NCI-H2029 treated with DMSO at 0.1 percent for 48 hours (cell line): ENCODE results near the gene SERPINE2.

ENCODE experiments used
- DNase-seq: peaks from one replicate; lab custom pipeline; 2025; lab: John Stamatoyannopoulos, UW

SERPINE2 gene, protein sequence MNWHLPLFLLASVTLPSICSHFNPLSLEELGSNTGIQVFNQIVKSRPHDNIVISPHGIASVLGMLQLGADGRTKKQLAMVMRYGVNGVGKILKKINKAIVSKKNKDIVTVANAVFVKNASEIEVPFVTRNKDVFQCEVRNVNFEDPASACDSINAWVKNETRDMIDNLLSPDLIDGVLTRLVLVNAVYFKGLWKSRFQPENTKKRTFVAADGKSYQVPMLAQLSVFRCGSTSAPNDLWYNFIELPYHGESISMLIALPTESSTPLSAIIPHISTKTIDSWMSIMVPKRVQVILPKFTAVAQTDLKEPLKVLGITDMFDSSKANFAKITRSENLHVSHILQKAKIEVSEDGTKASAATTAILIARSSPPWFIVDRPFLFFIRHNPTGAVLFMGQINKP

DNA sequence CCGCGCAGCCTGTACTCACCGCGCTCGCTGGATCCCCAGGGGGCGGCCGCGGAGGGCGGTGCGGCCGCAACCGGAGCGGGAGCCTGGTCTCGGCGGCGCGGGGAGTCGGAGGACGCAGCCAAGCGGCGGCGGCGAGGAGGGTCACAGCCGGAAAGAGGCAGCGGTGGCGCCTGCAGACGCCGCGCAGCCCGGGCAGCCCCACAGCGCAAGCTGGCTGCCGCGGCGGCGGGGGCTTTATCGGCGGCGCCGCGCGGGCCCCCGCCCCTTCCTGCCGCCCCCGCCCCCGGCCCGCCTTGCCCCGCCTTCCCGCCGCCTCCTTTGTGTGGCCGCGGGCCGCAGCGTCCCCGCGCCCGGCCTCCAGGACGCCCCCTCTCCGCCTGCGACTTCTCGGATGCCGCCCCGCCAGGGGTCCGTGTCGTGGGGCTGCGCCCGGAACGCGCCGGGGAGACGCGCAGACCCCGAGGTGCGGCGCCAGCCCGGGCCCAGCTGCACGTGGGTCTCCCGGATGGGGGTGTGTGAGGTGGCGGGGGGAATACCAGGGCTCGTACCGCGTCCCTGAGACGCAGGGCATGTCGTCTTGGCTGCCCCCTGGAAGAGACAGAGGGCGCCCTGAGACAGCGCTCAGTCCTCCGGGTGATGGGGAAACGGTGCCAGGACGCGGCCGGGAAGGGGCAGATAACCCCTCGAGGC lies at the start of gene SERPINE2:
SERPINE2 (minus strand) TSS at position 207 of the 690 bp plus-strand sequence. CDS start 37,386 bp downstream, outside the sequence.
- no peak for DNase-seq

DNA sequence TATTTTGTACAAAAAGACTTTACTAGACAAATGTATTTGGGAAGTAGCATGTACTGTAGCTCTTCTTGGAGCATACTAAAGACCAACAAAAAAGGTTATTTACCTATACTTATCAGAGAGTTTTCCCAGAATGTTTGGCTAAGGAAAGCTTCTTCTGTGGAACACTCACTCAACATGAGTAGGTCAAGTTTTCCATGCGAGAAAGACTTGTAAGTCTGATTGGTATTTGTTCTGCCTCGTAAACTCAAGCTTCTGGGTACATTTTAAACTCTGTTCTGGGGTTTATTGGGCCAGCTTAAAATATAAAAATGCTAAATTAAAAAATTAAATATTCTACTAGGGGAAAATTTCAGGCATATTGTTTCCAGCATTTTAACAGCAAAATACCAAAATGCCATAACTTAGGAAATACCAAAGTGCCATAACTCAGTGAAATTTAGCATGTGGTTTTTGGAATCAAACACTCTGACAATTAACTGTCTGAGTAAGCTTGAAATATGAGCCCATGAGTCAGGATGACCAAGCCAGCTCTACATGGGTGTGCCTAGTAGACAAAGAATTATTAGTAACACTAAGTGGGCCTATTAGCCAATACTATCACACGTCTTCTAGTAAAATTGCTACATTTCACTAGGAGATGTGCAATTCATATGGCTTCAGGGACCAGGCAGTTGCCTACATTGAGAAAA lies 47.3 kb upstream of the SERPINE2 start:
- DNase-seq: no peak

DNA sequence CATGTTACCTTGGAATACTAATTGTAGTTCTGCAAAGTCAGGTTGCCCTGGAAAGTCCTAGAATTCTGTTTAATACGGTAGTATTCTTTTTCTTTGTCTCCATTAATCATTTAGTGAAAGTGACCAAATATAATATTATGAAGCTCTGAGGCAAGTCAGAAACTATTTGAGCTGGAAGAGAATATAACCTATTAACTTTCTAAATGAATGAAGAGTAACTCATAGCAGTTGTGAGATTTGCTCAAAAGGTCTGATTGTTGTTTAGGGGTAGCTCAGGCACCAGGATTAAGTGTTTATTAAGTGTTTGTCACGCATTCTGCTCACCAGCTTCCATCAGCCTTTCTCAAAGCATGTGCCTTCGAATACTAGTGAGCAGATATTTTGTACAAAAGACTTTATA lies 46.7 kb upstream of the SERPINE2 start:
- DNase-seq: no peak

DNA sequence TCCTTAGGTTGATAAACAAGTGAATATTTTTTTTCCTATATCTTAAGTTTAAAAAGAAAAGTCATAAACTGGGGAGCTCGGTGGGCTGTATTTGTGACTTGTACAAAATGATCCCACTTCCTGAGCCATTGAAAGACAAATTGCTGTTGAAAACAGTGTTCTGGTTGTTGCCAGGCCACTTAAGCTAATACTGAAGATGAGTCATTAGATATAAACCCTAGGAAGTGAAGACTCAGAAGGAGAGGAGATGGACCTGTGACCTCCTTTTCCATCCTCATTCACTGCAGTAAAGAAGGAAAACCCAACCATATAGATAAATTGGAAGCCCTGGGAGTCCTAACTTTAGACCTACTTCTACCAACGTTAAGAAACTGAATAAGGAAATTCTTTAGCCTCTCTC lies 46.2 kb upstream of the SERPINE2 start:
- no peak for DNase-seq

DNA sequence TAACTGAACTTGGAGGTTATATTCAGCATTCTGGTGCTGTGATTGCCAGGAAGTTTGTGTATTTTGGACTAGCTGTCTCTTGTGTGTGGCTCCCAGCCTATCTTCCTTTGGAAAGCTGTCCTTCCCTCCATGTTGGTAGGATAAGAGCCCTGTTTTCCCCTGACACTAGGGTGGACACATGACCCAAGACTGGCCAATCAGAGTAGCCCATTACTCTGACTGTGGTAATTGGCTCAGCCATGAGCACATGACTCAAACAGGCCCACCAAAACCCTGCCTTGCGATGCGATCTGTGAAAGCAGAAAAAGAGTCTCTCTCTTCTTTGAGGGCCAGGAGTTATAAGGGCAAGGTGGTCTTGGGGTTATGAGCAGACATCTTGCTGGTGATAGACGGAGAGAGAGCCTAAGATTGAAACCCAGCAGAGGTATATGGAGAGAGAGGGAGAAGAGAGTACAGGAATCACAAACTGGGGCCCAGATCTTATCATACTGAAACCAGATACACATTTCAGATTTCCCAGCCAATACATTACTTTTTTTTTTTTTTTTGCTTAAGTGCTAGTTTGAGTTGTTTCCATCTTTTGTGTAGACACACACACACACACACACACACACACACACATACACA lies 45.3 kb upstream of the SERPINE2 start:
- no peak for DNase-seq

DNA sequence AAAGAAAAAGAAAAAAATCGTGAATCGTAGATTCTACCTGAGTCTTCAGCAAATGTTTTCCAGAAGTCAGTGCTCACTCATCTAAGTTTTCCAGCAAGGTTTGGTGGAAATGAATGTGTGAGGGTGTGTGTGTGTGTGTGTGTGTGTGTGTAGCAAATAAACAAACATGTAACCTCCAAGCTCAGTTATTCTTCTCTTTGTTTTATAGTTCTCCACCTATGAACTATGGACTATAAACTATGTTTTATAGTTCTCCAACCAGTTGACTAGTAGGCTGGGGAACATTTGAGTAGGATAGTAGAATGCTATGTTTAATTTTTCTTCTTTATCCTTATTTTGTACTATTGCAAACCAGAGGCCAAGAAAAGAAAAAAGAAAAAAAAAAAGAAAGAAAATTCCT lies 44.6 kb upstream of the SERPINE2 start:
- no peak for DNase-seq

DNA sequence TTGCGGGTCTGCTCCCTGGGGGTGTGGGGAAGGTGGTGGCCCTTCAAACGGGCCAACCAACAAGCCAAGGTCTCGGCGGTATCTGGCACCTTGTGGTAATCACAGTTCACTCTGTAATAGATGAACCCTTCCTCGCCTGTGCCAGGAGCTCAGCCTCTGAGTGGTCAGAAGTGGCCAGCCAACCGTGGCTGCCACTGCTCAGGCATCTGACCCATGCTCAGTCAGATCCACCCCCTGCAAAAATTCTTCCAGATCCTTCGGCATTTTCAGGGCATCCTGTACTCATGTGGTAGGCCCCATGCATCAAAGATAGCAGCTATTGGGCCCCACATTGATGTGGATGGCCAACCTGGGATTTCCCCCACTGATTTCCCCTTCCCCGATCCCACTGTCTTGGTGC lies 39.6 kb upstream of the SERPINE2 start:
- DNase-seq: no peak

DNA sequence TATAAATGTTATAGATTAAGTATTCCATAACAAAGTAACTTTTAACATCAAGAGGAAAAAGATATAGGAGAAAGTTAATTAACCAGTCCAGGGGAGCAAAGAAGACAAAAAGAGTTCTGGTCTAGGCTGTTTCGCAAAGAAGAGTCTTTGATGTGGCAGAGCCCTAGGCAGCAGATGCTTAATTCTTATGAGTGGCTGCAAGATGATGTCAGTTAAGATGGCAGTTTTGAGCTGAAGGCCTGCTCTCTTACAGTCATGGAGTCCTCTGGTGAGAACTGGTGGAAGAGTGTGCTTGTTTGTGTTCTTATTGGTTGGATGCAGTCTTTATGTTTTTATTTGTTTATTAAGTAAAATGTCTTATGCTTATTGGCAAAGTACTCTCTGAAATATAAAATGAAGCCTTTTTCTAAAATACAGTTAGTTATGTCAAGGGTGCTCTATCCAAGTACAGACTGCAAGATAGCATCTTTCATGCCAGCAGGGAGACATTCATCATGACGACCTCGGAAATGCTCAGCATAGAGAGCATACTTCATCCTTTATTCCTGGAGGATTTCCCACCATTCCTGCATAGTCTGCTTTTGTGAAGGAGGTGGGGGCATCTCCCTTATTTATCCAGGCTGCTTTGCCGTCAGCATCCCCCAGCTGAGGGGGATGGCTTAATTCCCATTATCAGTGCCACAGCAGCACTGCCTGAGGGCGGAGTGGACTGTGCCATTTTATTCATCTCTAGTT lies 38.9 kb upstream of the SERPINE2 start:
- DNase-seq: no peak

DNA sequence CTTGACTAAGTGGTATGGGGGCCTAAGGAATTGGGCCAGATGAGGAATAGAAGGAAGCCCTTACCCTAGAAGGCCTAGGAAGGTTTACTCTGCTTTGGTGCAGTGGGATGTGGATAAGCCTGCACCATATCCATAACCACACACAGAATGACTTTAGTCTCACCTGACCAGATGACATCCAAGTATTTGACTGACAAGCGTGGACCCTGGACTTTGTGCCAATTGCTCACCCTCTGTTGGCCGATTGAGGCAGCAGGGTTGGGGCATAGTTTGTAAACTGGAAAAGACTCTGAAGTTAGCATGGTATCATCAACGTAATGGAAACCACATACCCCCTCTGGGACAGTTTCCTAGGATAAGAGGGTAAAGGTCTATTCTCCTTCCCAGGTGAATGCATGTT lies 36.5 kb upstream of the SERPINE2 start:
- DNase-seq: no peak

DNA sequence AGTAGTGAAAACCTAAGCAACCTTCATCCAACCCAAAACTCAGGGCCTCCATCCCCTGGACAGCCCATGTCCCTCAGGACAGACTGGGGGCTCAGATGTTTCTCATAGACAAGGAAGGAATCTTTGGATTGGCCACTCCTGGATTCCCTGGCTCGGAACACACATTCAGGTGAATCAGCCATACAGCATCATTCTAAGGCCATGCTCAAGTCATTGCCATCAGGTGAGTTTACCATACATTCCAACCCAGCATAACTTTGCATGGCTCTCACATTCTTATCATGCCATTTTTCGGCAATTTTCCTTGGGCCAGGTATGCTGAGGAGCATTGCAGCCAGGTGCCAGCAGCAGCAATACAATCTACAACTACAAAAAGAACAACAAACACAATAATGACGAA lies 34.6 kb upstream of the SERPINE2 start:
- no peak for DNase-seq

DNA sequence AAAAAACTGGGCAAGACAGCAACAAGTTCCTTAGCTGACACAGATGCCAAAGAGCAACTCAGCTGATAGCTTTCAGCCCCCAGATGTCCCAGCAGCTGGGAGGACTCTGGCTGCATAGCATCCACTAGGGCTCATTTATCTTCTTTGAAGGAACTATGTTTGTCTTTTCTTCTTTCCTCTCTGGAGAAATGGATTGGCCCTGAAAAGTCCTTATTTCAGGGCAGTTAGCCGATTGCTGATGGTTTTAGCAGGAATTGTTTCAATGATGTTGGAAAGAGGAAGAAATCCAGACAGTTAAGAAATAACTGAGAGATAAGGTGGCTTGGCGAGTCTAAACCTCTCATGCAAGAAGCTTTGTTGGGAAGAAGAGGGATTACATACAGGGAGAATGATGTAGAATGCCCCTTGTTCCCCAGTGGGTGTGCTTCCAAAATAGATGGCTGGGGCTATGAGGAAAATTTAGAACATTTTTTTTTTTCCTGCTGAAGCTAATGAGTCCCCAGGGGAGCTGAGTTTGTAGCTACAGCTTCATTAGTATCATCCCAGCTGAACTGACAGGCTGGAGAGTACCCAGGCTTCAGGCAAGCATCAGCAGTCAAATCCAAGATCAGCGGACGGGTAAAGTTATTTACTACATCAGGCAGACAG lies 33.6 kb upstream of the SERPINE2 start:
- no peak for DNase-seq

DNA sequence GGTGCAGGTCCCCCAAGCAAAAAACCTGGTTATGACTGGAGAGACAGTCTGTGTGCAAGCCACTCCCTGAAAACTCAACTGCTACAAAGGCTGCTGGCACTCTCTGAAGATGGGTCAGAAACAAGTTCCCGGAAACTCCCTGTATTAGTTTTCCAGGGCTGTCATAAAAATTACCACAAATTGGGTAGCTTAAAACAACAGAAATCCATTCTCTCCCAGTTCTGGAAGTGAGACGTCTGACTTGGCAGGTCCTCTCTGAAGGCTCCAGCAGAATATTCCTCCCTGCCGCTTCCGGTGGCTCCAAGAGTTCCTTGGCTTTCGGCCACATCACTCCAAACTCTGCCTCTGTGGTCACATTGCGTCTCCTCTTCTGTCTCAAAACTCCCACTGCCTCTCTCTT lies 30.1 kb upstream of the SERPINE2 start:
- DNase-seq: no peak

DNA sequence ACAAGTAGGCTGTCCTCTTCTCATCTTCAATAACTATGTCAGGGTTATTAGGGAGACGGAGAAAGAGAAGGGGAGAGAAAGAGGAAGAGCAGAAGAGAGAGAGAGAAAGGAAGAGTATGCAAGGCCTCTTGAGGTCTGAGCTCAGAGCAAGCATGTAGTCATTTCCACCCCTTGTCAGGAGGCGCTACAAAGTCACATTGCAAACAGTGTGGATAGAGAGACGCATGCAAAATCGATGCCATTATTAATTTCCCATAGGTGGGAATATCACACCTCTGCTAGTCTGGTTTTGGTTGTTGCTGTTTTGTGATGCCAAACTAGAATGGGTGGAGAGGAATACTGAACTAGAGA lies 24.2 kb upstream of the SERPINE2 start:
- no peak for DNase-seq

DNA sequence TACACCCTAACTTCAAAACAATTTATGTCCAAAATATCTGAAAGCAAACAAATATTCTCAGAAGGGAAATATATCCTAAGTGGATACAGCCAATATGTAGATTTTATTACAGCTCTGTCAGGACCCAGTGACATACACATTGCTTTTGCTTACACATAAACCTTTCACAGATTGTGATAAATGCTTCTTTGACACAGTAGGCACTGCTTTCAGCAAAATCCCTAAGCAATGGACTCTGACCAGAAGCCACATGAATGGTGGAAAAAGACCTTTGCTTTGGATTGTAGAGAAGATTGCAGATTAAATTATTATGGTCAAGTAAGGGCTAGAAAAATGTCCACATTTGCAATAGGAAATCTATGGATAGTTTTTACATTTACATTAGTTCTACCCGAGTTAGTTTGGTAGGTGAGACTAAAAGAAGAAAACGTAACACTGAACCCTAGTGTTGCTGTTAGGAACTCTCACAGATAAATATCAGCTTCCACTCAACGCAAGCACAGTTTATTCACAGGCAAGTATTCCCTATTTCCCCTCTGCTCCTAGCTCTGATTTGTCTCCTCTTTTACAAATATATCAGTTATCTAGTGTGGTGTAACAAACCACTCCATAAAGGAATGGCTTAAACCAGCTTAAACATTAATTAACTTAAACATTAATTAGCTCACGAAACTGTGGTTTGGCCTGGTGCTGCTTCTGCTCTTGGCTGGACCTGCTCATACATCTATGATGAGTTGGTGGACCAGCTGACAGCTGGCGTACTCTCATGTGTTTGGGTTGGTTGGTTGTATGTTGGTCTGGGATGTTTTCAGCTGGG lies 23.6 kb upstream of the SERPINE2 start:
- no peak for DNase-seq

DNA sequence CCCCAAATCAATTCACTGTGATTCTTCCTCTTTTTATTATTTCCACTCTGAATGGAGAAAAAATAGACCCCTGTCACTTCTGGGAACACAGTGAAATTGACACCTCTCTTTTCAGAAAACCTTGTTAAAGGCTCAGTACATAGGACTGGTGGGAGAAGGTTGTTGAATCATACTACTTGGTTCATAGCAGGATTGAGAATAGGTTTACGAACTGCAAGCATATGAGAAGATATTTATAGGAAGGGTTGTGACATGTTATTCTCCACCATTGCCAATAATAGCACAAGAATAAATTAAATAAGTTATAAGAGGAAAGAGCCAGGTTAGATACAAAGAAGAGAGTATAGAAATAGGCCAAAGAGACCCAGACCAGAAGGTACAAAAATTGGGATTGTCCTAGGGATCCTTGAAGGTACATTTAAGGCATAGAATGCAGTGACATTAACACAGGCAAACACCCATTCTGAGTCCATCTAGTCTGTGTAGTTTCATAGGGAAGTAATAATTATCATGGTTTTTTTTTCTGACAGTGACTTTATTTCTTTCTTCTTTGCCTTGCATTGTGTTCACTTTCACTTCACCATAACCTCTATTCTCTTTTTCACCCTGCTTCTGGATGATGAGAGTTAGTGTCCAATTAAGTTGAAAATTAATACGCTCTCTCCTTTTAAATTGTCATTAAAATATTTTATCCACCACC lies 21.8 kb upstream of the SERPINE2 start:
- DNase-seq: no peak

DNA sequence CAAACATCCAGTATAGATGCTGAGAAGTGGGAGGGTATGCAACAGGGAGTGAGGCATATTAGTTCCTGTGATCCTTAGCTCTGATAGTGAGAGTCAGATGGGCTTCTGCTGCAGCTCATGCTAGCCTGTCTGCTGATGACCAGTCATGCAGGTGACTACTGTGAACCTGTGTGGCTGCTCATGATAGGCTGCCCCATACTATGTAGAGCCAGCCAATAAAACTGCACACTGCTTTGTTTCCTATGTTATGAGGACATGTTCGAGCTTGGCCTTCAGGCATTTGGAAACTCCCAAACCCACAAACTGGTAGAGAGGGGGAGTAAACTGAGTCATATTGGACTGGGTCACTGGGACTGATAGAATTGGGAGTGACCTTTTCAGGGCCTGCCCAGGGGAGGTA lies 20.1 kb upstream of the SERPINE2 start:
- no peak for DNase-seq

DNA sequence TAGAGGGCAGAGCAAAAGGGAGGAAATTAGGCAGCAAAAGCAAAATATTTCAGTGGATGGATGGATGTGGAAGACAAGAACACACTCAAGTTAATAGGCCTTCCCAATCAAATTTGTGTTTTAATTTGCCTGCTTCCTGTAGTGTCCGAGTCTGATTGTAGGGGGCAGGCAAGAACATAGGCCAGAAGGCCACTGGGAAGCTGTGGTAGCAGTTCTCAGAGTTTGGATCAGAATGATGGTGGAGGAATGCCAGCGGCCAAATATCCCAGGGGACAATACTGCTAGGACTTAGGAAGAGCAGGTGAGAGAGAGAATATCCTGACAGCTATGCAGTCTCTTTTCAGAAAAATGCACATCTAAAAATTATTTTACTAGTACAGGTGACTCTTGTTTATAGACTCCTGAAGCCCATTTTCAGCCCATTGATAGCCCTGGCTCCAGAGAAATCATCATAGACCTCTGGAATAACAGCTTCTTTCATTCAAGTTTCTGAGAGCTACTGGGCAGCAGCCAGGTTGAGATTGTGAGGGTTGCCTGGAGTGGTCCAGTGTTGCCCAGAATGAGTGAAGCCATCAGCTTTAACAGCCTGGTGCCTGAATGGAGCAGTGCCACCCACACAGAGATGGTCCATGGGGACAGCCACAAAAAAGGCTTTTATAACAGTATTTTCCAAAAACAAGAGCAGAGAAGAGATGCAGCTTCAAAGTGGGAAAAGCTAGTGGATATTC lies 19.1 kb upstream of the SERPINE2 start:
- no peak for DNase-seq

DNA sequence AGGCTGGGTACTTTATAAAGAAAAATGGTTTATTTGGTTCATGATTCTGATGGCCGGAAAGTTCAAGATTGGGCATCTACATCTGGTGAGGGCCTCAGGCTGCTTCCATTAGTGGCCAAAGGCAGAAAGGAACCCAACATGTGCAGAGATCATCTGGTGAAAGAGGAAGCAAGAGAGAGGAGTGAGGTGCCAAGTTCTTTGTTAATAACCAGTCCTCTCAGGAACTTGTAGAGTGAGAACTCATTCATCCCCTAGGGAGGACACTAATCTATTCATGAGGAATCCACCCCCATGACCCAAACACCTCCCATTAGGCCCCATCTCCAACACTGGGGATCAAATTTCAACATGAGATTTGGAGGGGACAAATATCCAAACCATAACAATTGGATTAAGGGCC lies 17.8 kb upstream of the SERPINE2 start:
- no peak for DNase-seq

DNA sequence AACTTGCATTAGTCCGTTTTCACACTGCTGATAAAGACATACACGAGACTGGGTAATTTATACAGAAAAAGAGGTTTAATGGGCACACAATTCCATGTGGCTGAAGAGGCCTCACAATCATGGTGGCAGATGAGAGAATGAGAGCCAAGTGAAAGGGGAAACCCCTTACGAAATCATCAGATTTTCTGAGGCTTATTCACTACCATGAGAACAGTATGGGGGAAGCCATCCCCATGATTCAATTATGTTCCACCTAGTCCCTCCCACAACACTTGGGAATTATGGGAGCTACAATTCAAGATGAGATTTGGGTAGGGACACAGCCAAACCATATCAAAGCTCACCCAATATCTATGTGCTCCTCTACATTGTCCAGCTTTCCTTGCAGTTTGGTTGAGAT lies 16.0 kb upstream of the SERPINE2 start:
- DNase-seq: no peak
